ENCODE data around the gene TNS2.

- no peak for TF ChIP-seq CTCF (IDR thresholded peaks at IDR 0.05; ENCODE audit: insufficient read depth, low read length, poor library complexity, severe bottlenecking)
- TF ChIP-seq EZH2phosphoT487 (conservative IDR thresholded peaks at IDR 0.05; ENCODE audit: low read length) = no peak
Measured at GRCh38 chr12:53105256-53105655, 55.4 kb downstream of the TNS2 start.

Data from SU-DHL-6 (cell line).